ENCODE data around the gene SLC25A25. TPM values are rescaled to one million over a fixed set of nuclear protein-coding genes. Genes with fewer than 3 reads are reported as not detected.

Gene SLC25A25
- total and polyA plus RNA-seq, 2 donors (not counting 3 experiments of a cell fraction or from before 2014, with no cell fraction given): 18.1 to 20.2 TPM

DNA sequence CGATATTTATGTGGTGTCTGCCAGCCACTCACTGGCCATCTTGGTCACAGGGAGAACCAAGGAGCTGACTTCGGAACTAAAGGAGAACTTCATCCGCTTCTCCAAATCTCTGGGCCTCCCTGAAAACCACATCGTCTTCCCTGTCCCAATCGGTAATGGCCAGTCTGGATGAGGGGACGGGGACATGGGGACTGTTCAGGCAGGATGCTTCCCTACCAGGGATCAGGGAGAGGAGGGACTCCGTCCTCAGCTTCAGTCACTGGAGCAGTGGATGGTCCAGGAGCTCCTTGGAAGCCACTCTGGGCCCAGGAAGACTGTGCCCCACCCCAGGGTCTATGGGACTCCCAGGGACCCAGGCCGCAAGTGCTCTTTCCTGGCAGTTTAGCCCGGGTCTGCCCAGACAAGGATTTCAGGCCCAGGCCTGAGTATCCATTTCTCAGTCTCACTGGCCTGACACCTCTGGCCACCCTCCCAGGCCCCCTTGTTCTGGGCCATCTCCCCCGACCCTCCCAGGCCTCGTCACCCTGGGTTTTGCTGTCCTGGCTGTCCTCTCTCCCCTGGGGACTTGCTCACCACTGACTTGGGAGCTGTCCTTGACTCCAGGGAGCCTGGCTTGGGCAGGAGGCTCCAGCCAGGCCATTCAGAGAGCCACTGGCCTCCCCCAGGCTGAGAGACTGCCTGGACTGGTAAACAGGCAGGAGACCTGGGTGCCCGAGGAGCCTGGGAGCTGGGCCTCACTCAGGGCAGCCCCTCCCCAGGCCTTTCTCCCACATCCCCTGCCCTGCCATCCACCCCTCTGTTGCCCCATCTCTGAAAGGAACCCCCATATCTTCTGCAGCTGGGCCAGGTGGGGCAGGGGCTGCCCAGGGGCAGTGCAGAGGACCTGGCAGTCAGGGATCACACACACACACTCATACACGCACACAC lies 84.4 kb downstream of the SLC25A25 start:
- H3K27me3 ChIP-seq (ENCODE audit: control insufficient read depth in 2 of 2, insufficient read depth in 2 of 2, low read length in 2 of 2): no peaks in the 10 kb centered on the region
- H3K4me1 ChIP-seq (ENCODE audit: control insufficient read depth, extremely low read depth, insufficient read depth, low read length): no peaks in the 10 kb centered on the region
- BruUV-seq (replicated peaks): no TSS peak
- no peak overlapping the region for H3K4me2 ChIP-seq (ENCODE audit: insufficient read depth, low read length)
- H3K4me3 ChIP-seq (replicated peaks in 1 of 3; ENCODE audit: insufficient read depth in 1 of 3, low read depth in 1 of 3, low read length in 3 of 3): no peak overlapping the region
- dilution Hi-C loops (cut with MboI; ENCODE audit: extremely low pct_ligation_motif_present, low sequenced_read_pairs): no loop called here
- H4K20me1 ChIP-seq (replicated peaks; ENCODE audit: control insufficient read depth, extremely low read depth, insufficient read depth, low read length): no peaks in the 10 kb centered on the region
- ChIA-PET POLR2A (no interaction called here), CTCF (interaction anchor here (1.3 kb wide), 1 partner anchor 35 kb away, joined by 3 read pairs; no protein-coding TSS in a partner anchor)
- FAIRE-seq: no peak
- H3K36me3 ChIP-seq (ENCODE audit: control insufficient read depth in 2 of 2, extremely low read depth in 1 of 2, insufficient read depth in 2 of 2, low read length in 2 of 2): no peaks in the 10 kb centered on the region
- no peak overlapping the region for H2AFZ ChIP-seq (ENCODE audit: low read depth, low read length)
- no peak overlapping the region for H3K9ac ChIP-seq (replicated peaks; ENCODE audit: extremely low read depth, insufficient read depth, low read length)
- H3K9me1 ChIP-seq (replicated peaks; ENCODE audit: control insufficient read depth, extremely low read depth, insufficient read depth, low read length): no peaks in the 10 kb centered on the region
- DNase-seq (ENCODE audit: low read depth, low spot score): no peak
- intact Hi-C loops (cut with micrococcal nuclease): no loop called here
- H3K9me3 ChIP-seq (replicated peaks; ENCODE audit: control insufficient read depth, insufficient read depth, low read length): no peaks in the 10 kb centered on the region
- TF ChIP-seq MYC (IDR thresholded peaks at IDR 0.05; ENCODE audit: low read depth, low read length) (no peak), GATA2 (IDR thresholded peaks at IDR 0.05; ENCODE audit: insufficient read depth, insufficient read length, low read depth, low read length) (no peak), JUN (IDR thresholded peaks at IDR 0.05; ENCODE audit: borderline replicate concordance, insufficient read depth, insufficient read length, low read depth) (no peak), CTCF (IDR thresholded peaks at IDR 0.05; ENCODE audit: extremely low read depth in 1 of 2, insufficient read depth in 1 of 2, low read depth in 1 of 2, low read length in 2 of 2) (no peak), POLR2A (IDR thresholded peaks at IDR 0.05; ENCODE audit: low read depth, low read length) (no peak), POLR2AphosphoS5 (IDR thresholded peaks at IDR 0.05; ENCODE audit: insufficient read depth, low read depth, low read length) (no peak), EZH2 (IDR thresholded peaks at IDR 0.05; ENCODE audit: borderline replicate concordance, low read depth, low read length, severe bottlenecking) (no peak), FOS (IDR thresholded peaks at IDR 0.05; ENCODE audit: borderline replicate concordance, insufficient read depth, low read length) (no peak)
- TF ChIP-seq, protein P1, sequence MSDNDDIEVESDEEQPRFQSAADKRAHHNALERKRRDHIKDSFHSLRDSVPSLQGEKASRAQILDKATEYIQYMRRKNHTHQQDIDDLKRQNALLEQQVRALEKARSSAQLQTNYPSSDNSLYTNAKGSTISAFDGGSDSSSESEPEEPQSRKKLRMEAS (IDR thresholded peaks at IDR 0.05; ENCODE audit: insufficient read depth, insufficient read length): no peak
- no peaks in the 10 kb centered on the region for H3K79me2 ChIP-seq (ENCODE audit: control insufficient read depth, insufficient read depth, low read length)
- no peak overlapping the region for H3K27ac ChIP-seq (ENCODE audit: insufficient read depth, low read depth, low read length)

All from endothelial cell of umbilical vein (primary cell).